ENCODE results near the gene GID8. TPM values are rescaled to one million over a fixed set of nuclear protein-coding genes. Genes with fewer than 3 reads are reported as not detected.

Gene GID8
- total and polyA plus RNA-seq, 2 donors, result 24.0 to 25.7 TPM

GRCh38 chr20:62997417-62998035, 59.6 kb downstream of the GID8 start:
- Histone ChIP-seq H3K27ac (ENCODE audit: low read depth in 1 of 2, low read length in 1 of 2) (no peak overlapping the region), H3K9me3 (ENCODE audit: control insufficient read depth in 2 of 2, insufficient read depth in 1 of 2, low read length in 1 of 2) (peaks cover 0 to 6% of the 10 kb centered on the region in 2 donors), H3K36me3 (ENCODE audit: control insufficient read depth in 2 of 2, insufficient read depth in 2 of 2, low read length in 1 of 2) (no peaks in the 10 kb centered on the region), H3K27me3 (ENCODE audit: control insufficient read depth in 2 of 2, insufficient read depth in 1 of 2, low read length in 1 of 2) (peaks cover 0 to 83% of the 10 kb centered on the region in 2 donors), H3K4me3 (ENCODE audit: low read length in 2 of 2) (no peak overlapping the region), H3K4me1 (ENCODE audit: control insufficient read depth in 2 of 2, insufficient read depth in 2 of 2, low read length in 2 of 2) (peaks cover 0 to 25% of the 10 kb centered on the region in 2 donors)
- DNase-seq (ENCODE audit: low read depth in 6 of 9, low spot score in 9 of 9), result no peak
- WGBS, result 44% methylated on average over 20 of the region's 20 CpGs

Other genes starting within 250 kb of the GID8 start
- 0.09 TPM for gene NTSR1, start 229.3 kb upstream of the GID8 start, total RNA-seq
- gene NTSR1, start 229.3 kb upstream of the GID8 start, polyA plus RNA-seq, result 0.14 TPM
- gene MRGBP, start 141.7 kb upstream of the GID8 start, total RNA-seq, result 10.8 TPM
- gene MRGBP, start 141.7 kb upstream of the GID8 start, polyA plus RNA-seq, result 14.4 TPM
- 35.9 TPM for gene OGFR, start 133.3 kb upstream of the GID8 start, total RNA-seq
- gene OGFR, start 133.3 kb upstream of the GID8 start, polyA plus RNA-seq, result 90.4 TPM
- 4.1 TPM for gene COL9A3, start 121.1 kb upstream of the GID8 start, total RNA-seq
- gene COL9A3, start 121.1 kb upstream of the GID8 start, polyA plus RNA-seq, result 7.0 TPM
- gene TCFL5, start 76.3 kb upstream of the GID8 start, total RNA-seq, result 13.0 TPM
- gene TCFL5, start 76.3 kb upstream of the GID8 start, polyA plus RNA-seq, result 10.9 TPM
- 33.4 TPM for gene DIDO1, start 11.6 kb upstream of the GID8 start, total RNA-seq
- 33.2 TPM for gene DIDO1, start 11.6 kb upstream of the GID8 start, polyA plus RNA-seq
- gene SLC17A9, start 14.6 kb downstream of the GID8 start, total RNA-seq, result 1.2 TPM
- 10.0 TPM for gene SLC17A9, start 14.6 kb downstream of the GID8 start, polyA plus RNA-seq
- 0.42 TPM for gene BHLHE23, start 68.8 kb downstream of the GID8 start, total RNA-seq
- 0.37 TPM for gene BHLHE23, start 68.8 kb downstream of the GID8 start, polyA plus RNA-seq